MM.1S (cell line): ENCODE measurements around the gene ARHGAP12.

ENCODE experiments used
- DNase-seq: peaks from one replicate; pipeline ENCODE4 v3.0.0-alpha.2; 2015
- H2AFZ ChIP-seq: fragments of 300-600 bp; sonication (generic); 2 replicates; pipeline ENCODE4 v1.6.0; 2016; ENCODE audit warnings: antibody characterized with exemption, low read length
- H3F3A ChIP-seq: fragments of 300-600 bp; sonication (generic); 2 replicates; pipeline ENCODE4 v1.6.1; 2016; ENCODE audit warnings: mild to moderate bottlenecking, antibody characterized with exemption, low read length, moderate library complexity, mixed read lengths; ENCODE audit not compliant: insufficient read depth
- H3K27ac ChIP-seq: fragments of 300-600 bp; sonication (generic); 2 replicates; pipeline ENCODE4 v1.5.1; 2016; ENCODE audit warnings: mild to moderate bottlenecking, low read length
- H3K27me3 ChIP-seq: fragments of 300-600 bp; sonication (generic); replicated peaks from 2 replicates; pipeline ENCODE4 v1.6.0; 2016; ENCODE audit warnings: low read length; ENCODE audit not compliant: insufficient read depth
- H3K36me3 ChIP-seq: fragments of 300-600 bp; sonication (generic); replicated peaks from 2 replicates; pipeline ENCODE4 v1.6.1; 2016; ENCODE audit warnings: mild to moderate bottlenecking, low read length, mixed read lengths; ENCODE audit not compliant: insufficient read depth
- H3K4me1 ChIP-seq: fragments of 300-600 bp; sonication (generic); 2 replicates; pipeline ENCODE4 v1.6.1; 2016; ENCODE audit warnings: low read length, mixed read lengths
- H3K4me2 ChIP-seq: fragments of 300-600 bp; sonication (generic); 2 replicates; pipeline ENCODE4 v1.6.0; 2016; ENCODE audit warnings: low read depth, low read length
- H3K4me3 ChIP-seq: fragments of 300-600 bp; sonication (generic); 2 replicates; pipeline ENCODE4 v1.5.1; 2016; ENCODE audit warnings: low read length, mixed read lengths
- H3K79me2 ChIP-seq: fragments of 300-600 bp; sonication (generic); 2 replicates; pipeline ENCODE4 v1.6.1; 2016; ENCODE audit warnings: mixed run types, low read length, mixed read lengths
- H3K9ac ChIP-seq: fragments of 300-600 bp; sonication (generic); 2 replicates; pipeline ENCODE4 v1.6.1; 2016; ENCODE audit warnings: low read length, mixed read lengths
- H3K9me2 ChIP-seq: fragments of 300-600 bp; sonication (generic); replicated peaks from 2 replicates; pipeline ENCODE4 v1.6.1; 2016; ENCODE audit warnings: mild to moderate bottlenecking, low read length, mixed read lengths; ENCODE audit not compliant: insufficient read depth
- H3K9me3 ChIP-seq: fragments of 300-600 bp; sonication (generic); replicated peaks from 2 replicates; pipeline ENCODE4 v1.6.1; 2016; ENCODE audit warnings: mild to moderate bottlenecking, low read length, mixed read lengths; ENCODE audit not compliant: insufficient read depth
- H4K20me1 ChIP-seq: fragments of 300-600 bp; sonication (generic); 2 replicates; pipeline ENCODE4 v1.6.1; 2016; ENCODE audit warnings: mild to moderate bottlenecking, low read length, moderate library complexity, mixed read lengths; ENCODE audit not compliant: insufficient read depth
- EZH2 ChIP-seq: fragments of 300-600 bp; sonication (generic); optimal IDR thresholded peaks from 2 replicates; pipeline ENCODE3; 2017; ENCODE audit warnings: low read depth, mild to moderate bottlenecking, antibody characterized with exemption, low read length, mixed read lengths
- EZH2phosphoT487 ChIP-seq: fragments of 300-600 bp; sonication (generic); IDR thresholded peaks from 2 replicates; pipeline ENCODE4 v1.6.1; 2018; ENCODE audit warnings: antibody characterized with exemption, low read length
- TF ChIP-seq, protein P1 (sequence below): fragments of 300-600 bp; sonication (generic); IDR thresholded peaks from 2 replicates; pipeline ENCODE4 v1.5.1; 2016; ENCODE audit warnings: antibody characterized with exemption, low read length, mixed read lengths

ARHGAP12 gene

DNA sequence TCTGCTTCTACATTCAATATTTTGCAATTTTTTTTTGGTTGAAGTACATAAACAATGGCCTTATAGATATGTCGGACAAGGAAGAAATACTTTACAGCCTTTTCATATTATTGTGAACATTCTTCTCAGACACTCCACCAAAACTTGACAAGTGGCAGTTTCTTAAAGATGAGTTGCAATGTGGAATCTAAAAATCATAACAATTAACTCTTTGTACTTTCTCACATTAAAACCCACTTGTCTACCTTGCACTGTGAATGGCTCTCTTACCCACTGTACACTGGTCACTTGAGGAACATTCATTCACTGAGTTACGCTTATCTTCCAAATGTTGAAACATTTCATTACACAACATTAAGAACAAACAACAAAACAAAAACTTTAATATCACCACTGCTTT, 44.2 kb downstream of the ARHGAP12 start:
- no peak overlapping the region for H2AFZ ChIP-seq
- H3K9me2 ChIP-seq: no peaks in the 10 kb centered on the region
- TF ChIP-seq, protein P1, sequence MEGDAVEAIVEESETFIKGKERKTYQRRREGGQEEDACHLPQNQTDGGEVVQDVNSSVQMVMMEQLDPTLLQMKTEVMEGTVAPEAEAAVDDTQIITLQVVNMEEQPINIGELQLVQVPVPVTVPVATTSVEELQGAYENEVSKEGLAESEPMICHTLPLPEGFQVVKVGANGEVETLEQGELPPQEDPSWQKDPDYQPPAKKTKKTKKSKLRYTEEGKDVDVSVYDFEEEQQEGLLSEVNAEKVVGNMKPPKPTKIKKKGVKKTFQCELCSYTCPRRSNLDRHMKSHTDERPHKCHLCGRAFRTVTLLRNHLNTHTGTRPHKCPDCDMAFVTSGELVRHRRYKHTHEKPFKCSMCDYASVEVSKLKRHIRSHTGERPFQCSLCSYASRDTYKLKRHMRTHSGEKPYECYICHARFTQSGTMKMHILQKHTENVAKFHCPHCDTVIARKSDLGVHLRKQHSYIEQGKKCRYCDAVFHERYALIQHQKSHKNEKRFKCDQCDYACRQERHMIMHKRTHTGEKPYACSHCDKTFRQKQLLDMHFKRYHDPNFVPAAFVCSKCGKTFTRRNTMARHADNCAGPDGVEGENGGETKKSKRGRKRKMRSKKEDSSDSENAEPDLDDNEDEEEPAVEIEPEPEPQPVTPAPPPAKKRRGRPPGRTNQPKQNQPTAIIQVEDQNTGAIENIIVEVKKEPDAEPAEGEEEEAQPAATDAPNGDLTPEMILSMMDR: no peak
- no peak for TF ChIP-seq EZH2
- TF ChIP-seq EZH2phosphoT487: no peak
- H3F3A ChIP-seq: no peaks in the 10 kb centered on the region
- no peaks in the 10 kb centered on the region for H3K9me3 ChIP-seq
- H4K20me1 ChIP-seq: no peaks in the 10 kb centered on the region
- no peak overlapping the region for H3K27ac ChIP-seq
- no peak overlapping the region for H3K4me2 ChIP-seq
- no peaks in the 10 kb centered on the region for H3K27me3 ChIP-seq
- H3K4me3 ChIP-seq: no peak overlapping the region
- H3K9ac ChIP-seq: no peak overlapping the region
- no peaks in the 10 kb centered on the region for H3K79me2 ChIP-seq
- no peaks in the 10 kb centered on the region for H3K4me1 ChIP-seq
- no peak for DNase-seq
- H3K36me3 ChIP-seq: no peaks in the 10 kb centered on the region

DNA sequence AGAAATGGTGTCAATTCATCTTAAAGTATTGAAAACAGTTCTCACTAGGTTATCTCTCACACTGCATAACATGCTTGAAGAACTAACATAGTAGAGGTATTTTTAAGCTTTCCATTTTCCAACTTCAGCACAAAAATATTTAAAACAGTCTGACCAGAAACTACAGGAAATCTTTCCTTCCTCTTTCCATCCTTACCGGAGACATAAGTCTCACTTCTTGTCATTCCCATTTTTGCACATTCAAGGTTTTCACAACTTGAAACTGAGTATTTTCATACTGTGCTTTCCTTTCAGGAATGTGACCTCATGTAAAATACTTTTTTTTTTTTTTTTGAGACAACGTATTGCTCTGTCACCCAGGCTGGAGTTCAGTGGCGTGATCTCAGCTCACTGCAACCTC, 45.2 kb downstream of the ARHGAP12 start:
- Histone ChIP-seq H3K9ac (no peak overlapping the region), H3K79me2 (no peaks in the 10 kb centered on the region), H3K36me3 (no peaks in the 10 kb centered on the region), H3K27ac (no peak overlapping the region), H3F3A (no peaks in the 10 kb centered on the region), H4K20me1 (no peaks in the 10 kb centered on the region), H3K27me3 (no peaks in the 10 kb centered on the region), H3K4me2 (no peak overlapping the region), H3K9me3 (no peaks in the 10 kb centered on the region), H3K4me1 (no peaks in the 10 kb centered on the region), H3K4me3 (no peak overlapping the region), H2AFZ (no peak overlapping the region), H3K9me2 (no peaks in the 10 kb centered on the region)
- DNase-seq: no peak
- TF ChIP-seq EZH2: no peak
- TF ChIP-seq, protein P1: no peak
- no peak for TF ChIP-seq EZH2phosphoT487

DNA sequence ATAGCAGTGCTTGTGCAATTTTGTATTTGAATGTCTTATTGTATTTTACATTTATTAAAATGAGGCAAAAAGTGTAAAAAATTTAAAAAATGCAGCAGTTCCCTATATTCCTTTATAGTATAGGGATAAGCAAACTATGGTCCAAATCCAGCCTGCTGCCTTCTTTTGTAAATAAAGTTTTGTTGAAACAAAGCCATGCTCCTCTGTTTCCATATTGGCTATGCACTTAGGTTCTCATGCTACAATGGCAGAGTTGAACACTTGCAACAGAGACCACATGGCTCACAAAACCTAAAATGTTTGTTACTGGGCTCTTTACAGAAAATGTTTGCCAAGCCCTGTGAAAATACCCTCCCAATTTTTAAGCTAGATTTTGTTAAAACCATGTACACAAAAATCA, 50.1 kb downstream of the ARHGAP12 start:
- no peak for DNase-seq

More for the DNA sequence above, 50.1 kb downstream of the ARHGAP12 start:
- Histone ChIP-seq H3F3A (no peaks in the 10 kb centered on the region), H3K9ac (no peak overlapping the region), H3K4me1 (no peaks in the 10 kb centered on the region), H4K20me1 (no peaks in the 10 kb centered on the region), H2AFZ (no peak overlapping the region), H3K27ac (no peak overlapping the region), H3K36me3 (no peaks in the 10 kb centered on the region), H3K79me2 (no peaks in the 10 kb centered on the region), H3K9me3 (no peaks in the 10 kb centered on the region), H3K4me2 (no peak overlapping the region), H3K4me3 (no peak overlapping the region), H3K9me2 (no peaks in the 10 kb centered on the region), H3K27me3 (no peaks in the 10 kb centered on the region)
- TF ChIP-seq, protein P1: no peak
- TF ChIP-seq EZH2phosphoT487 (no peak), EZH2 (no peak)
